Endothelial cell of umbilical vein (primary cell): ENCODE measurements around the gene TDRD7.

Experiments used
- GATA2 ChIP-seq: IDR thresholded peaks from 2 replicates; pipeline ENCODE4 v1.7.0; 2011; ENCODE audit warnings: low read depth, mild to moderate bottlenecking, moderate library complexity, mixed read lengths, low read length; ENCODE audit not compliant: insufficient read length, insufficient read depth
- MYC ChIP-seq: IDR thresholded peaks from one replicate; pipeline ENCODE4 v1.6.1; 2011; ENCODE audit warnings: mild to moderate bottlenecking, low read depth, low read length
- POLR2A ChIP-seq: IDR thresholded peaks from 2 replicates; pipeline ENCODE4 v1.6.1; 2012; ENCODE audit warnings: low read depth, mild to moderate bottlenecking, control low read depth, low read length
- TF ChIP-seq, protein P1 (sequence below), 2 donors: IDR thresholded peaks; 1 replicate in 1 of 2; 2 replicates in 1 of 2; pipeline ENCODE4 v1.5.1; 2011; ENCODE audit warnings: low read length in 2 of 2, mild to moderate bottlenecking in 2 of 2, moderate library complexity in 2 of 2, control low read depth in 1 of 2, inconsistent platforms in 1 of 2, low read depth in 1 of 2; ENCODE audit not compliant: insufficient read depth in 1 of 2; ENCODE audit errors: extremely low read depth in 1 of 2

DNA sequence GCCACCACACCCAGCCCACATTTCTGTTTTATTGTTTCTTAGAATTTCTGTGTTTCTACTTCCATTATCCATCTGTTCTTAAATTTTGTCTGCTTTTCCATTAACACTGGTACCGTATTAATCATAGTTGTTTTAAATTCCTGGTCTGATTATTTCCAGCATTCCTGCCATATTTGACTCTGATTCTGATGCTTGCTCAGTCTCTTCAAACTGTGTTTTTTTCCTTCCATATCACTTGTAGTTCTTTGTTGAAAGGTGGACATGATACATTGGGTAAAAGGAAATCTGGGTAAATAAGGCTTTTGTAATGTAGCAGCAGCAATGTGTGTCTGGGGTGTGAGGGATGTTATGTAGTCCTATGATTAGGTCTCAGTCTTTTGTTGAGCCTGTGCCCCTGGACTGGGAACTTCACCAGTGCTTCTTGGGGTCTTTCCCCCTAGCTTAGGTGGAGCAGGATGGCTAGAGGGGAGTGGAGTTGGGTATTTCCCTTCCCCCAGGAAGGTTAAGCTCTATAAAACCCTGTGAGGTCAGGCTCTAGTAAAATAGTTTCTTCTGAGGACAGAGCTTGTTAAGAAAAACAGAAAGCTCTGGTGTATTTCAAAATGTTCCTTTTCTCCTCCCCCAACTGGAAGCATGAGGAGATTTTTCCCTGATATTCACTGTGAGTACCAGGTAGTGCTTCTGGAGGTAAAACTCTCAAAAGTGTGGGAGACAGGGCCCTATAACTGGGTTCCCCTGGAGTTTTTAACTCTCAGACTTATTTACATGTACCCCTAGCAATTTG is 79.5 kb downstream of the TDRD7 start:
- TF ChIP-seq, protein P1, sequence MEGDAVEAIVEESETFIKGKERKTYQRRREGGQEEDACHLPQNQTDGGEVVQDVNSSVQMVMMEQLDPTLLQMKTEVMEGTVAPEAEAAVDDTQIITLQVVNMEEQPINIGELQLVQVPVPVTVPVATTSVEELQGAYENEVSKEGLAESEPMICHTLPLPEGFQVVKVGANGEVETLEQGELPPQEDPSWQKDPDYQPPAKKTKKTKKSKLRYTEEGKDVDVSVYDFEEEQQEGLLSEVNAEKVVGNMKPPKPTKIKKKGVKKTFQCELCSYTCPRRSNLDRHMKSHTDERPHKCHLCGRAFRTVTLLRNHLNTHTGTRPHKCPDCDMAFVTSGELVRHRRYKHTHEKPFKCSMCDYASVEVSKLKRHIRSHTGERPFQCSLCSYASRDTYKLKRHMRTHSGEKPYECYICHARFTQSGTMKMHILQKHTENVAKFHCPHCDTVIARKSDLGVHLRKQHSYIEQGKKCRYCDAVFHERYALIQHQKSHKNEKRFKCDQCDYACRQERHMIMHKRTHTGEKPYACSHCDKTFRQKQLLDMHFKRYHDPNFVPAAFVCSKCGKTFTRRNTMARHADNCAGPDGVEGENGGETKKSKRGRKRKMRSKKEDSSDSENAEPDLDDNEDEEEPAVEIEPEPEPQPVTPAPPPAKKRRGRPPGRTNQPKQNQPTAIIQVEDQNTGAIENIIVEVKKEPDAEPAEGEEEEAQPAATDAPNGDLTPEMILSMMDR (IDR thresholded peaks at IDR 0.05; ENCODE audit: extremely low read depth in 1 of 2, insufficient read depth in 1 of 2, low read depth in 1 of 2, low read length in 2 of 2): no peak
- TF ChIP-seq GATA2 (no peak), POLR2A (no peak), MYC (no peak)
